D721Med (cell line): Measurements from ENCODE around the gene LGALS3BP.
"Not testable (repeated sequence)": the region's sequence is repeated elsewhere in the genome, so short reads cannot be mapped to it uniquely, and the experiment has no call there.

Experiments
- DNase-seq: peaks from one replicate; pipeline ENCODE4 v3.0.0; 2011; ENCODE audit warnings: low spot score; ENCODE audit not compliant: insufficient read length
- FAIRE-seq: peaks from 2 replicates; lab custom pipeline; 2011; peaks lifted over from hg19 to GRCh38; lab: Jason Lieb, UNC
- TF ChIP-seq, protein P1 (sequence below): IDR thresholded peaks from 2 replicates; pipeline ENCODE4 v1.5.1; 2012; ENCODE audit warnings: mild to moderate bottlenecking, control low read depth; ENCODE audit not compliant: insufficient read depth; ENCODE audit errors: missing control alignments

Gene LGALS3BP

GRCh38 chr17:79024901-79025737, 45.4 kb upstream of the LGALS3BP start:
- FAIRE-seq, result no peak
- TF ChIP-seq, protein P1, sequence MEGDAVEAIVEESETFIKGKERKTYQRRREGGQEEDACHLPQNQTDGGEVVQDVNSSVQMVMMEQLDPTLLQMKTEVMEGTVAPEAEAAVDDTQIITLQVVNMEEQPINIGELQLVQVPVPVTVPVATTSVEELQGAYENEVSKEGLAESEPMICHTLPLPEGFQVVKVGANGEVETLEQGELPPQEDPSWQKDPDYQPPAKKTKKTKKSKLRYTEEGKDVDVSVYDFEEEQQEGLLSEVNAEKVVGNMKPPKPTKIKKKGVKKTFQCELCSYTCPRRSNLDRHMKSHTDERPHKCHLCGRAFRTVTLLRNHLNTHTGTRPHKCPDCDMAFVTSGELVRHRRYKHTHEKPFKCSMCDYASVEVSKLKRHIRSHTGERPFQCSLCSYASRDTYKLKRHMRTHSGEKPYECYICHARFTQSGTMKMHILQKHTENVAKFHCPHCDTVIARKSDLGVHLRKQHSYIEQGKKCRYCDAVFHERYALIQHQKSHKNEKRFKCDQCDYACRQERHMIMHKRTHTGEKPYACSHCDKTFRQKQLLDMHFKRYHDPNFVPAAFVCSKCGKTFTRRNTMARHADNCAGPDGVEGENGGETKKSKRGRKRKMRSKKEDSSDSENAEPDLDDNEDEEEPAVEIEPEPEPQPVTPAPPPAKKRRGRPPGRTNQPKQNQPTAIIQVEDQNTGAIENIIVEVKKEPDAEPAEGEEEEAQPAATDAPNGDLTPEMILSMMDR, result no peak
- DNase-seq, result no peak

DNA sequence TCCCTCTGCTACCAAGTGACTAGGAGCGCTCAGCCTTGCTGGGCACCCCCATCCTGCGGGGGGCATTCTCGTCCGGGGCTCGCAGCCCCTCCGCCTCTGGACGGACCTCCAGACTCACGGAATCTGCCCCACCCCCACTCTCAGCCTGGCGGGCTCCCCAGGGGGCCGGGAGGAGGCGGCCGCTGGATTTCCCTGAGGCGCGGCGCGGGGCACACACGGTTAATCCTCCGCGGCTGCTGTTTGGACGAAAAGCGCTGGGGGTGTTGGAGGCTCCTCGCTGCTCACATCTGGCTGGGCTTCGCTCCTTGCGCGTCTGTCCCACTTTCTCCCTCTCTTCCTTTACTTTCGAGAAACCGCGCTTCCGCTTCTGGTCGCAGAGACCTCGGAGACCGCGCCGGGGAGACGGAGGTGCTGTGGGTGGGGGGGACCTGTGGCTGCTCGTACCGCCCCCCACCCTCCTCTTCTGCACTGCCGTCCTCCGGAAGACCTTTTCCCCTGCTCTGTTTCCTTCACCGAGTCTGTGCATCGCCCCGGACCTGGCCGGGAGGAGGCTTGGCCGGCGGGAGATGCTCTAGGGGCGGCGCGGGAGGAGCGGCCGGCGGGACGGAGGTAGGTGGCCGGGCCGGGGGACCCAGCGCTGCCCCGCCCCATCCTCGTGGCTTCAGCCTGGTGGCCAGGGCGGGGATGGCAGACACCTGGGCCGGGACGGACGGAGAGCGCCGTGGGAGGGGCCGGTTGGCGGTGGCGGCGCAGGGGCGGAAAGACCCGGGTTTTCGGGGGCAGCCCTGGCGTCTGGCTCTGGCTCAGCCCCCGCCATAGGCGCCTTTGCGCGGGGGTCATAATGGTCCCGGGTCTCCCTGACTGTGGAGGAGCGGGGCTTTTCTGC, 44.4 kb upstream of the LGALS3BP start, which contains the start of gene C1QTNF1:
Gene C1QTNF1 (plus strand): TSS at position 284 of the 886 bp plus-strand sequence. CDS start 19,800 bp downstream, outside the sequence.
- no peak for FAIRE-seq
- DNase-seq, result no peak
- TF ChIP-seq, protein P1, result no peak

GRCh38 chr17:79023180-79023705, 43.5 kb upstream of the LGALS3BP start:
- DNase-seq (no peak), FAIRE-seq (no peak)
- TF ChIP-seq, protein P1, result no peak

- TF ChIP-seq, protein P1, result no peak
- no peak for FAIRE-seq
- DNase-seq, result no peak
Measured at GRCh38 chr17:79022507-79022991, 42.8 kb upstream of the LGALS3BP start.

DNA sequence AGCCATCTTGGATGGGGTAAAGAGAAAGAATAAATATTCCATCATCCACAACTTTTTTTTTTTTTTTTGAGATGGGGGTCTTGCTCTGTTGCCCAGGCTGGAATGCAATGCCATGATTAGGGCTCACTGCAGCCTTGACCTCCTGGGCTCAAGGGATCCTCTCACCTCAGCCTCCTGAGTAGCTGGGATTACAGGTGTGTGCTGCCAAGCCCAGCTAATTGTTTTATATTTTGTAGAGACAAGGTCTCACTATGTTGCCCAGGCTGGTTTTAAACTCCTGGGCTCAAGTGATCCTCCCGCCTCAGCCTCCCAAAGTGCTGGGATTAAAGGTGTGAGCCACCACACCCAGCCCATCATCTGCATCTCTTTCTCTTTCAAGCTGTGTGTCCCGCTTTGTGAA, 42.2 kb upstream of the LGALS3BP start:
- FAIRE-seq, DNase-seq: not testable (repeated sequence)

- FAIRE-seq, result no peak
- TF ChIP-seq, protein P1, result no peak
- no peak for DNase-seq
Measured at GRCh38 chr17:79020631-79021301, 41.0 kb upstream of the LGALS3BP start.
